ENCODE results near the gene RALGAPB. TPM values are rescaled to one million over a fixed set of nuclear protein-coding genes. Genes with fewer than 3 reads are reported as not detected.

Gene RALGAPB
- total and polyA plus RNA-seq, 2 of the 13 experiments (the other 11 are each of a cell fraction or from before 2014, with no cell fraction given): 17.6 to 30.6 TPM

GRCh38 chr20:38435555-38435939 lies 37.1 kb upstream of the RALGAPB start (continued):
- no peak for TF ChIP-seq REST (IDR thresholded peaks at IDR 0.05; ENCODE audit: borderline replicate concordance in 1 of 2, low read depth in 1 of 2, low read length in 2 of 2)
- no peak for TF ChIP-seq ZNF576 (CRISPR knock-in tag; IDR thresholded peaks at IDR 0.05)
- no peak for TF ChIP-seq NR2F2 (IDR thresholded peaks at IDR 0.05; ENCODE audit: borderline replicate concordance, low read depth)
- TF ChIP-seq PRPF4 (IDR thresholded peaks at IDR 0.05; ENCODE audit: low read depth, low read length, poor library complexity, severe bottlenecking): no peak
- no peak for TF ChIP-seq ZNF749 (CRISPR knock-in tag; IDR thresholded peaks at IDR 0.05; ENCODE audit: borderline replicate concordance)
- no peak for TF ChIP-seq ARID5B (CRISPR knock-in tag; IDR thresholded peaks at IDR 0.05)
- no peak; the same call in 1 of the 2 replicates for TF ChIP-seq DPF2 (CRISPR knock-in tag; IDR thresholded peaks at IDR 0.05; ENCODE audit: borderline replicate concordance, low read depth)
- TF ChIP-seq MLXIP (CRISPR knock-in tag; IDR thresholded peaks at IDR 0.05; ENCODE audit: borderline replicate concordance): no peak
